GM10266 (cell line): ENCODE results near the gene TTLL12.

Experiments used
- DNase-seq: peaks from one replicate; pipeline ENCODE4 v3.0.0; 2012; ENCODE audit errors: extremely low spot score
- CTCF ChIP-seq: IDR thresholded peaks from 2 replicates; pipeline ENCODE4 v1.5.1; 2012; ENCODE audit warnings: mild to moderate bottlenecking, low read depth; ENCODE audit not compliant: control insufficient read depth, insufficient read depth; ENCODE audit errors: missing control alignments

Gene TTLL12

GRCh38 chr22:43186272-43187170, at the start of gene TTLL12:
Gene TTLL12 (minus strand): TSS chr22:43187134. CDS start chr22:43187069, 65 bp downstream.
- no peak for TF ChIP-seq CTCF
- peak; percentile 95 for DNase-seq

DNA sequence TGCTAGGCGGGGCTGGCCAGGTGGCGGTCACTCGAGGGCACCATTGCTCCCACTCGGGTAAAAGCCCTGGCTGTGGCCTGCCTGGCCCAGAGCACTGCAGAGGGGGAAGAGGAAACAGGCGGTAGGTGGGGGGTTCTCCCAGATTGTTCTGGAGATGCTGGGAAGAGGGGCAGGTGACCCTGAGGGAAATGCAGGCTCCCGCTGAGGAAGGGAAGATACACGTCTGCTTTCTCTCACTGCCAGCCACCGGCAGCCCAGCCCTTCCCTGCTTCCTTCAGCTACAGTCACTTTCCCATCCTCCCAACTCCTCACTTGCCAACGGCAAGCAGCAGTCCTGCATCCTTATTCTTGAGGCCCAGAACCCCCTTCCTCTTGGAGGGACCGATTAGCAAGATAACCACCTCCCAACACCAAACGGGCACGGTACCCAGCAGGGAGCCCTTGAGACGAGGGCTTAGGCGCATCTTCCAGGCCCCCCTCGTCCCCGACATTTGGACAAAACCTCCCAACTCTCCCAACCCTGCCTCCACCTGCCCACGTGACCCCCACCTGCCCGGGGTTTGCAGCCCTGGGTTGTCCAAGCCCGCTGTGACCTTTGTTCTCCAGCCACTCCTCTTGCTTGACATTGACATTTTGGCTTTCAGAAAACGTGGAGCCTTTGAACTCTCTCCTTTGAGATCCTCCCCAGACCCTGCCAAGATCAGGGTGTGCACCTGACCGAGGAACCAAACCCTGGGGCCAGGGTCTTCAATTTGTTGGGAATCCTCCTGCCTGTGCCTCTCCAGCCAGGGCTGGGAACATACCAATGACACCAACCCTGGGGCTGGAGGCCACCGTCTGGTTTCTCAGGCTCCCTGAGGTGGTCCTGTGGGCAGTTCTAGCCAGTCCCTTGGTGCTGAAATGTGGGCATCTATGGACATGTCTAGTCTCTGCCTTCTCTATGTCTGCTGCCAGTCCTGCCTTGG, 48.8 kb upstream of the TTLL12 start:
- no peak for TF ChIP-seq CTCF
- DNase-seq, result no peak

- DNase-seq, result no peak
- no peak for TF ChIP-seq CTCF
These were observed 47.5 kb upstream of the TTLL12 start for GRCh38 chr22:43234264-43234988.

DNA sequence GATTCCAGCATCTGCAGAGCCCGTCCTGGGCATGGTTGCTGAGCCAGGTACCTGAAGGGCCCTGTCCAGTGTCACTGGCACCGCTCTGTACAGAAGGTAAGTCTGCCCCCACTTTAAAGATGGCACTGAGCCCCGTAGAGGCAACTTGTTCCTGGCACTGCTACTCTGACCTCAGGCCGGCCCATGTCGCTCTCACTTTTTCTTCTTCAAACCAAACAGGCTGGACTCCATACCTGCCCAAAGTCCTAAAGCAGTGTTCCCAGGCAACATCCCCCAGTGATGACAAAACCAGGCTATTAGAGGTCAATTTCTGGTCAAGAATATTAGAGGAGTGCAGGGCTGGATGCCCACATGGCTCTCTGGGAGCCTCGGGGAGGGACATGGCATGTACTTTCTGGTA, 46.6 kb upstream of the TTLL12 start:
- no peak for DNase-seq
- TF ChIP-seq CTCF, result no peak

GRCh38 chr22:43232445-43232844, 45.5 kb upstream of the TTLL12 start:
- DNase-seq, result no peak
- no peak for TF ChIP-seq CTCF

DNA sequence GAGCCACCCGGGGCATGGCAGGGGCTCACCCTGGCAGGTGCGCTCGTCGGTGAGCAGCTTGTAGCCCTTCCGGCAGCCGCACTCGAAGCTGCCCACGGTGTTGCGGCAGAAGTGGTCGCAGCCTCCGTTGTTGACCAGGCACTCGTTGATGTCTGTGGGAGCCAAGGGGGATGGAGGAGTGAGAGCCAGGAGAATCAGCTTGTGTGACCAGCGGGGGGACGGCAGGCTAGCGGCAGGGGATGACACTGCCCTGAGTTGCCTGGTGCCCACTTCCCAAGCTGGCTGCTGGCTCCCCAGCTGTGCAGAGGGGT, 44.7 kb upstream of the TTLL12 start:
- no peak for TF ChIP-seq CTCF
- DNase-seq, result no peak
